ENCODE data around the gene GUCY1A2.
"Not testable (repeated sequence)": the region's sequence is repeated elsewhere in the genome, so short reads cannot be mapped to it uniquely, and the experiment has no call there.

The GUCY1A2 gene

GRCh38 chr11:106840146-106840545, 178.1 kb downstream of the GUCY1A2 start:
- DNase-seq (ENCODE audit: low read depth), result no peak

- DNase-seq (ENCODE audit: low read depth), result no peak
Observed at GRCh38 chr11:106834567-106834966, 183.7 kb downstream of the GUCY1A2 start.

GRCh38 chr11:106828976-106829375, 189.3 kb downstream of the GUCY1A2 start:
- DNase-seq (ENCODE audit: low read depth), result no peak

DNA sequence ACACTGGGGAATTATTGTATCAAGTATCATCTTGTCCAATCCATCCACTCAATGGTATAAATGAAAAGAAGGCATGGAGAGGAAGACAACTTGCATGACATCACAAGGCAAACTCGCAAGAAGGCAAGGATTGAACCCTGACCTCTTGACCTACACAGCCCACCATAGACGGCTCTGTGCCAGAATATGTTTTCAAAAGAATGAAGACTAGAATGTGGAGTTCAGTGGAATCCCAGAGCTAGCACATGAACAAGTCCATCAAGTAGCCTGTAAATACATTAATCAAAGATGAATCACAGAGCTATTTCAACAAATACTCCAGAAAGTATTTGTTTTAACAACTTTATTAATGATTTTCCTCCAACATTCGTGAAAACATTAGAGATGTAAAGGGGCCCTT, 189.7 kb downstream of the GUCY1A2 start:
- no peak for DNase-seq (ENCODE audit: low read depth)

DNA sequence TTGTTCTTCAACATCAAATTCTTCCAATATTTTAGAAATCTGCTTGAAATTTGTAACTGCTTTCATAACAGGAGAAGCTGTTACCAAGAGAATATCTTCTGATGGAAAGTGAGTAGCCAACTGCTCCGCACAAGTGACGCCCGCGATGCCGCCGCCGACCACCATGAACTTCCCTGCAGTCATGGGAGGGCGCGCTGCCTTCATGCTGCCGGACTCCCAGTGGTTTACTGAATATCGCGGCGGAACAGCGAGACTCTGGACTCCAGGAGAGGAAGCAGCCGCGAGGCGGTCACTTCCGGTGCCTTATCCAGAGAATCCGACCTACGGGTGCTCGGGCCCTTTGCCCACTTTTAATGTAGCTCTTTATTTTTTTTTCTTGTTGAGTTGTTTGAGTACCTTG, 190.6 kb downstream of the GUCY1A2 start:
- DNase-seq (ENCODE audit: low read depth), result no peak

DNA sequence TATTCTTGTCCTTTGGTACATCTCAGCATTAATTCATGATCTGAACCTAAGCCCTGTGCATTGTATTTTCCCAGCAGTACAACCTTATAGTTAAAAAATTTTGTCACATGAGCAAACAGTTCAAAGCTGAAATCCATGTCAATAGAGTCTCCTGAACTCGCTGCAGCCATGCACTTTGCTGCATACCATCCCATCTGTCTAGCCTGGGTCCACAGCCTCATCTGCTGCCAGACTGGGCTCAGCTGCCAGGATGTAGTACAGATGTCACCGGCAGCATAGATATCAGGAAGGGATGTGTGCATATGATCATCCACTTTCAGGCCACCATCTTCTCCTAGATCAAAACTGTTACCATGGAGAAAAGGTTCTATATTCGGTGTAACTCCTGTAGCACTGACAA, 191.7 kb downstream of the GUCY1A2 start:
- DNase-seq (ENCODE audit: low read depth), result not testable (repeated sequence)

DNA sequence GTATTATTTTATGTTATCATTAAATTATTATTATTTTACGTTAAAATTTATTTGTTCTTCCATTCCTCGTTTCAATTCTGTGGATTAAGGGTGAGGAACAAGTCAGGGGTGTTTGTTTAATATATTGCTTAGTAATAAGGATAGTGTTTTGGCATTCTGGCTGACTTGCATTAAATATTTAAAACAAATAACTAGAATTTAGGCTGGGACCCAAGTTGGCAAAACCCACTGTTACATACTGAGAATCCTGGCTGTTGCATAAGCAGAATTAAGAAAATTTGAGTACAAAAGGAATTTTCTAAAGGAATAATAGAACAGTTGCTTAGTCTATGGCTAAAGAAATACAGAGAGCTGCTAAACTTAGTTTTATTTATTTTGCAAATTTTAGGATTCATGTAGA, 196.4 kb downstream of the GUCY1A2 start:
- DNase-seq (ENCODE audit: low read depth), result no peak

- no peak for DNase-seq (ENCODE audit: low read depth)
Observed at GRCh38 chr11:106821291-106821690, 197.0 kb downstream of the GUCY1A2 start.

- no peak for DNase-seq (ENCODE audit: low read depth)
Observed at GRCh38 chr11:106818443-106818842, 199.8 kb downstream of the GUCY1A2 start.

DNA sequence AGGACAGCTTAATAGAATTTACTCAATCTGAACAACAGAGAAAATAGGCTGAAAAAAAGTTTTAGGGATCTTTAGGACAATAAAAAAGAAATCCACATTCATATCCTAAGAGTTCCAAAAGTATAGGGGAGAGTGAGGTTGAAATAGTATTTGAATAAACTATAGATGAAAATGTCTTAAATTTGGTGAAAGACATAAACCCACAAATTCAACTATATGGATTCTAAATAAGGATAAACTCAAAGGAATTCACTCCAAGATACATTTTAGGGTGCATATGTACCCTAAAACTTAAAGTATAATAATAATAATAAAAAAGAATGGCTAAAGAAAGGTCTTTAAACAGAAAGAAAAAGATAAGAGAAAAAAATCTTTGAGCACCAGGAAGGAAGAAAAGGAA, 203.1 kb downstream of the GUCY1A2 start:
- DNase-seq (ENCODE audit: low read depth), result no peak

DNA sequence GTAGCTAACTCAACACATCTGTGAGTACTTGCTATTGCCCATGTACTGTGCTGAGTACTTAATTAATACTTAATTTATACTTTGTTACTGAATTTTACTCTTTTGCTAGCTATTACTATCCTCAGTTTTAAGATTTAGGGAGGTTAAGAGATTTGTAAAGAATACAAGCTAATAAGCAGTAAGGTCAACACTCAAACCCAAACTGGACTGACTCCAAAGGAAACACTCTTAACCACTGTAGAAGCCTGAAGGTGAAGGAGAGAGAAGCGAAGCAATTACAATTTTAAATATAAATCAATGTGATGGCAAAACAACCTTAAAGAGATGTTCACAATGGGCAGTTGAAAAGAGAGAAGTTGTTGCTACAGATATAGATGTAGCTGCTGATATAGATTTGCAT, 204.5 kb downstream of the GUCY1A2 start:
- no peak for DNase-seq (ENCODE audit: low read depth)

DNA sequence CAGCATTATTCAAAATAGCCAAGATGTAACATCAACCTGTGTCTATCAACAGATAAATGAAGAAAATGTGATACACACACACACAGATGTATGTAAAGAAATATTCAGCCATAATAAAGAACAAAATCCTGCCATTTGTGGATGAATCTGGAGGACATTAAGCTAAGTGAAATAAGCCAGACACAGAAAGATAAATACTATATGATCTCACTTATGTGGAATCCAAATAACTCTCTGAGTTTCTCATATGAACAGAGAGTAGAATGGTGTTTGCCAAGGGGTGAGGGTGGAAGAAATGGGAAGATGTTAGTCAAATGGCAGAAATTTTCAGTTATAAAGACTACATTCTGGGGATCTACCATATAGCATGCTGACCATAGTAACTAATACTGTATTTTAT, 224.2 kb downstream of the GUCY1A2 start:
- no peak for DNase-seq (ENCODE audit: low read depth)

DNA sequence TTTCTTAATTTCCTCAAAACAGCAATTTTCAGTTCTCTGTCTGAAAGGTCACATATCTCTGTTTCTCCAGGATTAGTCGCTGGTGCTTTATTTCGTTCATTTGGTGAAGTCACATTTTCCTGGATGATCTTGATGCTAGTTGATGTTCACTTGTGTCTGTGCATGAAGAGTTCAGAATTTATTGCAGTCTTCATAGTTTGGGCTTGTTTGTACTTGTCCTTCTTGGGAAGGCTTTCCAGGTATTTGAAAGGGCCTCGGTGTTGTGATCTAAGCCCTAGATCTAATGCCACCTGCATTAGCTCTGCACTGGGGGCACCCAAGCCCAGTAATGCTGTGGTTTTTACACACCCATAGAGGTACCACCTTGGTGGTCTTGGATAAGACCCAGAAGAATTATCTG, 228.9 kb downstream of the GUCY1A2 start:
- no peak for DNase-seq (ENCODE audit: low read depth)

DNA sequence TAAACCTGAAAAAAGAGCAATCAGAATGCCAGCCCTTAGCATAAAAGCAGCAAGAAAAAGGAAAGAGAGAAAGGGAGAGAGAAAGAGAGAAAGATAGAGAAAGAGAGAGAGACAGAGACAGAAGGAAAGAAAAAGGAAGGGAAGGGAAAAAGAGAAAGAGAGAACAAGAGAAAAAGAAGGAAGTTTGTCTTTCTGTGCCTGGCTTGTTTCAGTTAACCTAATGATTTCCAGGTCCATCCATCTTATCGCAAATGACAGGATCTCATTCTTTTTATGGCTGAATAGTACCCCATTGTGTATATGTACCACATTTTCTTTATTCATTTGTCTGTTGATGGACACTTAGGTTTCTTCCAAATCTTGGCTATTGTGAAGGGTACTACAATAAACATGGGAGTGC, 230.8 kb downstream of the GUCY1A2 start:
- DNase-seq (ENCODE audit: low read depth), result no peak

DNA sequence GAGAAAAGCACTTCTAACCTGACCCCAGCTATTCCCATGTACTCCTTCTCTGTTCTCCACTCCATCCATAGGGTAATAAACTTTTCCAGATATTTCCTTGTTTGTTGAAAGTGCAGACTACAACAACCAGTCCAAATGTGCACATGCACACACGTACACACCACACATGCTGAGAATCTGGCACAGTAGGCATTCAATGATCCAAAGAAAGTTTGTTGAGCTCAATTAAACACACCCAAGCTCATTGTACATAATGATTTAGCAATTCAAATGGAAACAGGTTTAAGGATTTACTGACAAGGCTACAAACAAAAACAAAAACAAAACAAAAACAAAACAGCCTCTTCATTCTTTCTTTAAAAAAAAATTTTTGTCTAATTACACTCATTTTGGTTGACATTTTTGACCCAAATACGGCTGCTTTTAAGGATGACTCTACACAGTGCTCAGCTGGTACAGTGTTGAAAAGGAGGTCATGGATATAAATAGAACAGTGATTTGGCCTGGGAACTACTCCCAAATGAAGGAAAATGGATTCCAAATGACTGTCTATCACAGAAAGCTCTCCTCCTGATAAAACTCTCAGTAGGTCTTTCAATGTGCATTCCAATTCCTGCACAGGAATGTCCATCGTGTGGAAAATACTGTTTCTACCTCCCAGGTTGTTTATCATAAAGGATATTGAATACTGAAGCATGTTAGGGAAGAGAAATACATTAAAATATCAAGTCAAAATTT, 232.2 kb downstream of the GUCY1A2 start:
- no peak for DNase-seq (ENCODE audit: low read depth)

DNA sequence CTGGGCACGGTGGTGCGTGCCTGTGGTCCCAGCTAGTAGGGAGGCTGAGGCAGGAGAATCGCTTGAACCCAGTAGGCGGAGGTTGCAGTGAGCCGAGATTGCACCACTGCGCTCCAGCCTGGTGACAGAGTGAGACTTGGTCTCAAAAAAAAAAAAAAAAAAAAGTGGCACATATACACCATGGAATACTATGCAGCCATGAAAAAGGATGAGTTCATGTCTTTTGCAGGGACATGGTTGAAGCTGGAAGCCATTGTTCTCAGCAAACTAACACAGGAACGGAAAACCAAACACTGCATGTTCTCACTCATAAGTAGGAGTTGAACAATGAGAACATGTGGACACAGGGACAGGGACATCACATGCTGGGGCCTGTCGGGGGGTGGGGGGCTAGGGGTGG, 241.0 kb downstream of the GUCY1A2 start:
- not testable (repeated sequence) for DNase-seq (ENCODE audit: low read depth)

DNA sequence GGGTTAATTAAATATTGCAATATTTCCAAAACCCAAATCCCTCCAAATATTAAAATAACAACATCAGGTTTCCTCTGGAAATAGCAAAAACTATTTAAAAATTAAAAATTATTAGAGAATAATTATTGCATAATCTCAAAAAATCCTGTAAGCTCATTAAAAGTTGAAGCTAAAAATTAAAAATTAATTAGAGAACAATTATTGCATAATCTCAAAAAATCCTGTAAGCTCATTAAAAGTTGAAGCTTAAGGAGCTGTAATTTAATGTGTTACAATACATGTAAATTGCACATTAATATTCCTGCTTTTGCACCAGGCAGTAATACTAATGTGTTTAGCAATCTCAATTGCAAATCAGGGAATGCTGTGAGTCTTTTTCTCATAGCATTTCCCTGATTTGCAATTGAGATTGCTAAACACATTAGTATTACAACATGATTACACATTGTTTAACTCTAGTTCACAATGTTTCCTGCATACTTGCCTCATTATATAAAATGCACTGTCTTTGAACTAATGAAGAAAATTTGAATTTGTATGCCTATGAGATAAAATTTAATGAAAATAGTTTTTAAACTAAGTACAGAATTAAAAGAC, 247.7 kb downstream of the GUCY1A2 start:
- DNase-seq (ENCODE audit: low read depth), result no peak

- no peak for DNase-seq (ENCODE audit: low read depth)
Observed at GRCh38 chr11:106765469-106766258, 252.6 kb downstream of the GUCY1A2 start.

GRCh38 chr11:106763501-106763900, 254.8 kb downstream of the GUCY1A2 start:
- no peak for DNase-seq (ENCODE audit: low read depth)

- no peak for DNase-seq (ENCODE audit: low read depth)
Observed at GRCh38 chr11:106761745-106762144, 256.5 kb downstream of the GUCY1A2 start.

DNA sequence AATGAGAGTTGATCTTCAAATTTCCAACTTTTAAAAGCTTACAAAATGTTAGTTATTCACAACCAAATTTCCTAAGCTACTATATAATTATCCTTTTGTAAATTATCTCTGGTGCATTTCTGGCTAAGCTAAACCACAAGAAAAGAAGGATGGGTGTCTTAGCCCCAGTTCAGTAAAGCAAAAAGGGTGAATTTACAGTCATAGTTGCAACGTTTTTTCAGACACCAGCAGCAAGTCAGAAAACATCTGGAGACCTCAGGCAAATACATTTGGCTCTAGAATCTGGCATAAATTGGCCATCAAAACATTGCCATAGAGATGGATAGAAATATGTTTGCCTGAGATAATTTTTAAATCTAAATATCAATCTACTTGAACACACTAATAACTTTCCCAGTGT, 257.0 kb downstream of the GUCY1A2 start:
- DNase-seq (ENCODE audit: low read depth), result no peak

- no peak for DNase-seq (ENCODE audit: low read depth)
Observed at GRCh38 chr11:106748059-106748458, 270.2 kb downstream of the GUCY1A2 start.

DNA sequence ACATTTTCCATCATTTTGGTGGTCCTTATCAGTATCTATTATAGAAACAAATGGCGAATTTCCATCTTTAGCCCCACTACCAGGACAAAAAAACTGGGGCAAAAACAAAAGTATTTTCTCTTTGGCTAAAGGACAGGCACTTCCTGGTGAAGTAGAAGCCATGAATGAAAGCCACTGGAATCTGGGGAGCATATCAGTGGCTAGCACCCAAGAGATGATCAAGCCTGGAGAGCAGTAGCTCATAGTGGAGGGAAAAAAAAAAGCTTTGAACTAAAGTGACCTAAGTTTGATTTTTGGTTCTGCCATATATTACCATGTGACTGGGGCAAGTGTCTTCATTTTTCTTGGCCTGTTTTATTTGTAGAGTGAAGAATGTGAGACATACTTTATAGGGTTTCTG, 272.3 kb downstream of the GUCY1A2 start:
- no peak for DNase-seq (ENCODE audit: low read depth)

Data from CMK (cell line).